GM23338 (cell line): ENCODE data around the gene SMOC1. TPM values are rescaled to one million over a fixed set of nuclear protein-coding genes. Genes with fewer than 3 reads are reported as not detected.

Experiments used
- ATAC-seq: fragments of 200-7000 bp; cut with Tn5 transposase; 3 replicates; pipeline ENCODE4 v1.9.1; 2020
- DNase-seq: peaks from one replicate; pipeline ENCODE4 v3.0.0-alpha.2; 2015; ENCODE audit warnings: low spot score
- H2AFZ ChIP-seq: fragments of 200-600 bp; sonication (generic); 2 replicates; pipeline ENCODE4 v1.8.0; 2016; ENCODE audit warnings: antibody characterized with exemption, mild to moderate bottlenecking, moderate library complexity
- H3F3A ChIP-seq: fragments of 200-600 bp; sonication (generic); replicated peaks from 2 replicates; pipeline ENCODE4 v1.8.0; 2017; ENCODE audit warnings: antibody characterized with exemption, mixed run types, low read depth
- H3K27ac ChIP-seq: fragments of 200-600 bp; sonication (generic); 2 replicates; pipeline ENCODE4 v1.6.1; 2016; ENCODE audit warnings: low read depth
- H3K27me3 ChIP-seq: fragments of 200-600 bp; sonication (generic); 2 replicates; pipeline ENCODE4 v1.8.0; 2016; ENCODE audit warnings: mild to moderate bottlenecking, mixed run types, moderate library complexity; ENCODE audit not compliant: insufficient read depth
- H3K36me3 ChIP-seq: fragments of 200-600 bp; sonication (generic); 2 replicates; pipeline ENCODE4 v1.8.0; 2016; ENCODE audit warnings: mild to moderate bottlenecking; ENCODE audit not compliant: insufficient read depth
- H3K4me1 ChIP-seq: fragments of 200-600 bp; sonication (generic); 2 replicates; pipeline ENCODE4 v1.8.0; 2016; ENCODE audit warnings: mild to moderate bottlenecking, moderate library complexity; ENCODE audit not compliant: insufficient read depth
- H3K4me2 ChIP-seq: fragments of 200-600 bp; sonication (generic); 2 replicates; pipeline ENCODE4 v1.7.1; 2017; ENCODE audit warnings: mixed run types
- H3K4me3 ChIP-seq: fragments of 200-600 bp; sonication (generic); 2 replicates; pipeline ENCODE4 v1.6.1; 2016; ENCODE audit warnings: mixed run types
- H3K79me2 ChIP-seq: fragments of 200-600 bp; sonication (generic); replicated peaks from 2 replicates; pipeline ENCODE4 v1.8.0; 2017; ENCODE audit warnings: mild to moderate bottlenecking; ENCODE audit not compliant: insufficient read depth
- H3K9me2 ChIP-seq: fragments of 200-600 bp; sonication (generic); 2 replicates; pipeline ENCODE4 v1.8.0; 2017; ENCODE audit not compliant: insufficient read depth
- H4K20me1 ChIP-seq: fragments of 200-600 bp; sonication (generic); replicated peaks from 2 replicates; pipeline ENCODE4 v1.8.0; 2017; ENCODE audit warnings: mild to moderate bottlenecking; ENCODE audit not compliant: insufficient read depth
- H3K27ac Mint-ChIP-seq: 2 replicates; pipeline ENCODE4 v1.8.0; 2020; ENCODE audit warnings: inconsistent platforms, mild to moderate bottlenecking, moderate library complexity, mixed read lengths
- H3K27me3 Mint-ChIP-seq: 3 replicates; pipeline ENCODE4 v1.8.0; 2022; ENCODE audit warnings: low read depth, mild to moderate bottlenecking, moderate library complexity, mixed read lengths, inconsistent platforms; ENCODE audit not compliant: insufficient read depth, poor library complexity
- H3K36me3 Mint-ChIP-seq: 3 replicates; pipeline ENCODE4 v1.8.0; 2021; ENCODE audit warnings: low read depth, mild to moderate bottlenecking, inconsistent platforms, moderate library complexity, mixed read lengths
- H3K4me1 Mint-ChIP-seq: 3 replicates; pipeline ENCODE4 v1.8.0; 2020; ENCODE audit warnings: mild to moderate bottlenecking, inconsistent platforms, mixed read lengths
- H3K4me3 Mint-ChIP-seq: 3 replicates; pipeline ENCODE4 v1.8.0; 2021; ENCODE audit warnings: moderate library complexity, mild to moderate bottlenecking, inconsistent platforms, mixed read lengths
- H3K9me3 Mint-ChIP-seq: 3 replicates; pipeline ENCODE4 v1.8.0; 2020; ENCODE audit warnings: moderate library complexity, mild to moderate bottlenecking, inconsistent platforms, mixed read lengths
- CREB1 ChIP-seq: fragments of 250-450 bp; sonication (Bioruptor Pico); IDR thresholded peaks from 2 replicates; pipeline ENCODE4 v1.5.0; 2020; ENCODE audit warnings: low read depth, mild to moderate bottlenecking, moderate library complexity
- CTCF ChIP-seq, 2 experiments: fragments of 200-600 bp in 1 of 2; sonication (generic) in 1 of 2; conservative IDR thresholded peaks; 2 replicates each; pipeline versions ENCODE4 v1.5.1 to v1.6.1; 2016 to 2017; ENCODE audit warnings: antibody characterized with exemption in 2 of 2, low read depth in 2 of 2, mild to moderate bottlenecking in 2 of 2, moderate library complexity in 1 of 2
- ETS1 ChIP-seq: IDR thresholded peaks from 2 replicates; pipeline ENCODE4 v1.6.1; 2016; ENCODE audit warnings: antibody characterized with exemption
- EZH2 ChIP-seq: fragments of 200-600 bp; sonication (generic); IDR thresholded peaks from one replicate; pipeline ENCODE4 v1.8.0; 2017; ENCODE audit warnings: antibody characterized with exemption, mild to moderate bottlenecking, low read depth; ENCODE audit not compliant: unreplicated experiment
- EZH2phosphoT487 ChIP-seq: fragments of 200-600 bp; sonication (generic); IDR thresholded peaks from one replicate; pipeline ENCODE4 v1.8.1; 2018; ENCODE audit warnings: antibody characterized with exemption; ENCODE audit not compliant: unreplicated experiment
- JUNB ChIP-seq: IDR thresholded peaks from one replicate; pipeline ENCODE4 v1.6.1; 2016; ENCODE audit warnings: antibody characterized with exemption; ENCODE audit not compliant: unreplicated experiment
- NANOG ChIP-seq: IDR thresholded peaks from 2 replicates; pipeline ENCODE4 v1.6.1; 2016; ENCODE audit warnings: antibody characterized with exemption, borderline replicate concordance
- POLR2AphosphoS5 ChIP-seq: IDR thresholded peaks from 2 replicates; pipeline ENCODE4 v1.6.1; 2016; ENCODE audit warnings: antibody characterized with exemption, low read depth
- REST ChIP-seq: IDR thresholded peaks from one replicate; pipeline ENCODE4 v1.6.1; 2018; ENCODE audit warnings: antibody characterized with exemption; ENCODE audit not compliant: unreplicated experiment
- STAT1 ChIP-seq: IDR thresholded peaks from one replicate; pipeline ENCODE4 v1.6.1; 2016; ENCODE audit warnings: antibody characterized with exemption; ENCODE audit not compliant: unreplicated experiment
- ZNF114 ChIP-seq: fragments of 250-450 bp; sonication (Bioruptor Pico); IDR thresholded peaks from 2 replicates; pipeline ENCODE4 v1.5.0; 2020; ENCODE audit warnings: mild to moderate bottlenecking, moderate library complexity
- ZNF331 ChIP-seq: fragments of 250-450 bp; sonication (Bioruptor Pico); IDR thresholded peaks from 2 replicates; pipeline ENCODE4 v1.5.0; 2020; ENCODE audit warnings: low read depth, mild to moderate bottlenecking, moderate library complexity
- ZNF462 ChIP-seq: fragments of 250-450 bp; sonication (Bioruptor Pico); IDR thresholded peaks from 2 replicates; pipeline ENCODE4 v1.5.0; 2020; ENCODE audit warnings: mild to moderate bottlenecking, moderate library complexity
- polyA plus RNA-seq: library from polyadenylated mRNA; unstranded; fragments of >200 nt; fragmentation: Nextera tagmentation; extraction: Ambion mirVana; gene quantifications from 2 replicates; pipeline ENCODE4 v1.2.1, GENCODE V29; 2016
- total RNA-seq: library from RNA; depleted of rRNA; stranded (reverse); fragments of >200 nt; shearing (Covaris generic); gene quantifications from 2 replicates; pipeline ENCODE4 v1.2.3, GENCODE V29; 2014

The SMOC1 gene
- total and polyA plus RNA-seq, 2 experiments from 2014 or later: 0.79 to 1.6 TPM

- Histone ChIP-seq H3K4me3 (no peak overlapping the region), H3K36me3 (no peaks in the 10 kb centered on the region), H2AFZ (0 out of 2 replicates have a peak overlapping the region, but pooled peaks have one; percentile 7), H3K27me3 (no peaks in the 10 kb centered on the region), H3K27ac (no peak overlapping the region), H3K4me2 (no peak overlapping the region), H3K4me1 (no peaks in the 10 kb centered on the region), H4K20me1 (no peaks in the 10 kb centered on the region), H3F3A (no peaks in the 10 kb centered on the region), H3K79me2 (no peaks in the 10 kb centered on the region), H3K9me2 (0 out of 2 replicates have a peak, but pooled peaks cover 4% of the 10 kb centered on the region)
- no peaks in the 10 kb centered on the region for H3K36me3 Mint-ChIP-seq
- H3K27ac Mint-ChIP-seq: no peak overlapping the region
- no peaks in the 10 kb centered on the region for H3K9me3 Mint-ChIP-seq
- peaks cover 6% of the 10 kb centered on the region for H3K27me3 Mint-ChIP-seq
- ATAC-seq: peak; percentile 60
- H3K4me3 Mint-ChIP-seq: no peak overlapping the region
- TF ChIP-seq ZNF114 (CRISPR knock-in tag): no peak
- TF ChIP-seq NANOG: no peak
- no peak for TF ChIP-seq CTCF (conservative IDR thresholded peaks at IDR 0.05; ENCODE audit: low read depth in 2 of 2)
- no peak for TF ChIP-seq EZH2
- TF ChIP-seq ETS1: no peak
- no peak for TF ChIP-seq CREB1
- no peak for TF ChIP-seq STAT1
- no peak for TF ChIP-seq ZNF462 (CRISPR knock-in tag)
- no peak for TF ChIP-seq EZH2phosphoT487
- TF ChIP-seq REST: no peak
- no peak for TF ChIP-seq POLR2AphosphoS5
- TF ChIP-seq ZNF331: no peak
- TF ChIP-seq JUNB: no peak
- H3K4me1 Mint-ChIP-seq: peaks cover 4% of the 10 kb centered on the region
- DNase-seq: peak; percentile 13
Measured at GRCh38 chr14:70020352-70021170, 141.3 kb downstream of the SMOC1 start.
